BJ (cell line): ENCODE data around the gene LIMS1. TPM values are rescaled to one million over a fixed set of nuclear protein-coding genes. Genes with fewer than 3 reads are reported as not detected.

Experiments used
- polyA plus RNA-seq: library from polyadenylated mRNA; depleted of rRNA; stranded (reverse); fragments of >200 nt; gene quantifications from 2 replicates; pipeline ENCODE4 v1.2.3, GENCODE V29; 2011; rRNA removed
- small RNA-seq: library from RNA; depleted of rRNA; stranded (forward); fragments of <200 nt; gene quantifications from one replicate; pipeline ENCODE3, GENCODE V24; 2012; ENCODE audit warnings: low replicate concordance, low read depth; ENCODE audit not compliant: insufficient read length

LIMS1 gene
- polyA plus RNA-seq, 1 experiment = 103 TPM

Small RNA genes lying within 50 kb of the gene (small RNA-seq; reads per million reads assigned to genes)
- not detected for gene AC010095.1

Other genes with a start within 250 kb of the LIMS1 start
- not detected in 2 replicates for gene SULT1C2, start 245.6 kb upstream of the LIMS1 start, polyA plus RNA-seq
- 0.05 TPM in 1 of 2 replicates, not detected in the other for gene SULT1C4, start 156.5 kb upstream of the LIMS1 start, polyA plus RNA-seq
- gene GCC2, start 85.3 kb upstream of the LIMS1 start, polyA plus RNA-seq = 4.7 and 10.4 TPM in 2 replicates
- gene RANBP2, start 185.0 kb downstream of the LIMS1 start, polyA plus RNA-seq = 5.9 and 16.2 TPM in 2 replicates